Spinal cord (tissue), 10 donors: ENCODE measurements around the gene APOBEC3F. TPM values are rescaled to one million over a fixed set of nuclear protein-coding genes. Genes with fewer than 3 reads are reported as not detected.
"Not testable (repeated sequence)": the region's sequence is repeated elsewhere in the genome, so short reads cannot be mapped to it uniquely, and the experiment has no call there.

Experiments used
- DNase-seq, 6 donors: peaks; one replicate each; pipeline versions ENCODE4 v3.0.0 to v3.0.0-alpha.2; 2013 to 2015; ENCODE audit warnings: low spot score in 6 of 6, low read depth in 4 of 6
- H3K27ac ChIP-seq: one replicate; pipeline ENCODE4 v1.5.1; 2013; ENCODE audit warnings: low read depth, low read length, control low read depth
- H3K27me3 ChIP-seq: one replicate; pipeline ENCODE4 v1.6.1; 2013; ENCODE audit warnings: low read length; ENCODE audit not compliant: control insufficient read depth, insufficient read depth
- H3K36me3 ChIP-seq: one replicate; pipeline ENCODE4 v1.6.1; 2013; ENCODE audit warnings: low read length; ENCODE audit not compliant: control insufficient read depth, insufficient read depth
- H3K4me1 ChIP-seq: one replicate; pipeline ENCODE4 v1.6.1; 2013; ENCODE audit warnings: low read length; ENCODE audit not compliant: control insufficient read depth, insufficient read depth
- H3K4me3 ChIP-seq: one replicate; pipeline ENCODE4 v1.5.1; 2013; ENCODE audit warnings: low read depth, low read length, control low read depth
- H3K9me3 ChIP-seq: one replicate; pipeline ENCODE4 v1.6.1; 2013; ENCODE audit warnings: low read length; ENCODE audit not compliant: control insufficient read depth, insufficient read depth
- WGBS: methylation state at CpG from one replicate; pipeline ENCODE4 v1.1.5; 2013; ENCODE audit warnings: missing lambda C conversion rate; ENCODE audit not compliant: insufficient coverage; 5-methylcytosine and 5-hydroxymethylcytosine counted together
- polyA plus RNA-seq, 2 donors: library from polyadenylated mRNA; unstranded; fragments of 120-200 nt; gene quantifications; one replicate each; pipeline ENCODE4 v1.2.1, GENCODE V29; 2013; ENCODE audit not compliant: insufficient read length in 2 of 2
- total RNA-seq, 2 donors: library from RNA; depleted of rRNA in 1 of 2; stranded (reverse); fragments of 120-200 nt in 1 of 2; fragments of >200 nt in 1 of 2; gene quantifications; one replicate each; pipeline versions ENCODE4 v1.2.3 to v1.2.4, GENCODE V29; 2013 to 2014
- donor health status: healthy.

Gene APOBEC3F
- total and polyA plus RNA-seq, 4 donors: 1.9 to 8.0 (median 3.2) TPM

- Histone ChIP-seq H3K9me3 (peaks cover 1% of the 10 kb centered on the region), H3K4me3 (no peak overlapping the region), H3K27me3 (no peaks in the 10 kb centered on the region), H3K27ac (no peak overlapping the region), H3K36me3 (no peaks in the 10 kb centered on the region), H3K4me1 (peaks cover 10% of the 10 kb centered on the region)
- 82% methylated on average over 1 of the region's 7 CpGs for WGBS
- no peak for DNase-seq
These were observed 1.2 kb downstream of the APOBEC3F start for GRCh38 chr22:39041908-39042307.

GRCh38 chr22:39043063-39043462, 2.4 kb downstream of the APOBEC3F start:
- no CpG with 5 or more reads among the region's 18 CpGs for WGBS
- not testable (repeated sequence) for H3K27me3 ChIP-seq, DNase-seq, H3K9me3 ChIP-seq, H3K27ac ChIP-seq, H3K36me3 ChIP-seq, H3K4me3 ChIP-seq
- H3K4me1 ChIP-seq: peaks cover 10% of the 10 kb centered on the region

DNA sequence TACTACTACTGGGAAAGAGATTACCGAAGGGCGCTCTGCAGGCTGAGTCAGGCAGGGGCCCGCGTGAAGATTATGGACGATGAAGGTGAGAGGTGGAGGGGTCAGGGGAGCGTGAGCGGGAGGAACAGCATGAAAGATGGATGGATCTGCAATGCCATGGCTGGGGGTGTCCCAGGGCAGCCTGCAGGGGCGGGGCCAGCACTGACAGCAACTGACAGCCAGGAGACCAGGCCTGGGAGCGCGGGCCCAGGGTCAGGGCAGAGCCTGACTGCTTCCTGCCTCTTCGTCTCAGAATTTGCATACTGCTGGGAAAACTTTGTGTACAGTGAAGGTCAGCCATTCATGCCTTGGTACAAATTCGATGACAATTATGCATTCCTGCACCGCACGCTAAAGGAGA, 4.5 kb downstream of the APOBEC3F start:
- not testable (repeated sequence) for H3K36me3 ChIP-seq, H3K9me3 ChIP-seq, H3K27ac ChIP-seq, H3K27me3 ChIP-seq, H3K4me3 ChIP-seq, DNase-seq
- 72% methylated on average over 12 of the region's 14 CpGs for WGBS
- peaks cover 10% of the 10 kb centered on the region for H3K4me1 ChIP-seq

DNA sequence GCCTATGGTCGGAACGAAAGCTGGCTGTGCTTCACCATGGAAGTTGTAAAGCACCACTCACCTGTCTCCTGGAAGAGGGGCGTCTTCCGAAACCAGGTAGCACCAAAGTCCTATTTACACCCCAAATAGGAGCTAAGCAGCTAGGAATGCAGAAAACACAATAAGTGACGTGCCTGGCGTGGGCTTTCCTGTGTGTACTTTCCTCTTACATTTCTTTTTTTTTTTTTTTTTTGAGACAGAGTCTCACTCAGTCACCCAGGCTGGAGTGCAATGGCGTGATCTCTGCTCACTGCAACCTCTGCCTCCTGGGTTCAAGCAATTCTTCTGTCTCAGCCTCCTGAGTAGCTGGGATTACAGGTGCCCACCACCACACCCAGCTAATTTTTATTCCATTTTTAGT, 8.8 kb downstream of the APOBEC3F start:
- 80% methylated on average over 7 of the region's 7 CpGs for WGBS
- not testable (repeated sequence) for H3K4me1 ChIP-seq, H3K9me3 ChIP-seq, H3K4me3 ChIP-seq, H3K27ac ChIP-seq, H3K27me3 ChIP-seq, DNase-seq, H3K36me3 ChIP-seq

DNA sequence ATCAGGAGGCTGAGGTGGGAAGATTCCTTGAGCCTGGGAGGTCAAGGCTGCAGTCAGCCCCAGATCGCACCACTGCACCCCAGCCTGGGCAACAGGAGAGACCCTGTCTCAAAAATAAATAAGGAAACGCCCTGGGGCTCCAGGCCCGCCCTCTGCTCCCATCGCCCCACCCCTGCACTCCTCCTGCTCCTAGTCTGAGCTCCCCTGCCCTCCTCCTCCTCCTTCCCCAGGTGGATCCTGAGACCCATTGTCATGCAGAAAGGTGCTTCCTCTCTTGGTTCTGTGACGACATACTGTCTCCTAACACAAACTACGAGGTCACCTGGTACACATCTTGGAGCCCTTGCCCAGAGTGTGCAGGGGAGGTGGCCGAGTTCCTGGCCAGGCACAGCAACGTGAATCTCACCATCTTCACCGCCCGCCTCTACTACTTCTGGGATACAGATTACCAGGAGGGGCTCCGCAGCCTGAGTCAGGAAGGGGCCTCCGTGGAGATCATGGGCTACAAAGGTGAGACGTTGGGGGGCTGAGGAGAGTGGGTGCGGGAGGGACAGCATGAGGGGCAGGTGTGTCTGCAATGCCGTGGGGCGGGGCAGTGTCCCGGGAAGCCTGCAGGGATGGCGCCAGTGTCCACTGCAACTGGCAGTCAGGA, 11.3 kb downstream of the APOBEC3F start:
- H3K36me3 ChIP-seq, H3K4me1 ChIP-seq, H3K9me3 ChIP-seq, H3K27me3 ChIP-seq, DNase-seq, H3K27ac ChIP-seq, H3K4me3 ChIP-seq: not testable (repeated sequence)
- WGBS: 77% methylated on average over 14 of the region's 18 CpGs

- 96% methylated on average over 11 of the region's 11 CpGs for WGBS
These were observed 15.0 kb downstream of the APOBEC3F start for GRCh38 chr22:39055658-39056057.

GRCh38 chr22:39061290-39061689, 20.6 kb downstream of the APOBEC3F start:
- not testable (repeated sequence) for H3K9me3 ChIP-seq, H3K27ac ChIP-seq, H3K4me3 ChIP-seq, DNase-seq, H3K27me3 ChIP-seq, H3K36me3 ChIP-seq, H3K4me1 ChIP-seq
- WGBS: 83% methylated on average over 6 of the region's 6 CpGs

More at GRCh38 chr22:39055658-39056057, 15.0 kb downstream of the APOBEC3F start:
- H3K36me3 ChIP-seq: no peaks in the 10 kb centered on the region
- no peaks in the 10 kb centered on the region for H3K4me1 ChIP-seq
- H3K27me3 ChIP-seq: no peaks in the 10 kb centered on the region
- no peak overlapping the region for H3K4me3 ChIP-seq
- no peaks in the 10 kb centered on the region for H3K9me3 ChIP-seq
- no peak for DNase-seq
- H3K27ac ChIP-seq: no peak overlapping the region

- H3K9me3 ChIP-seq, H3K4me1 ChIP-seq, H3K27me3 ChIP-seq, H3K27ac ChIP-seq, DNase-seq, H3K36me3 ChIP-seq, H3K4me3 ChIP-seq: not testable (repeated sequence)
- 47% methylated on average over 10 of the region's 10 CpGs for WGBS
These were observed 21.3 kb downstream of the APOBEC3F start for GRCh38 chr22:39061951-39062350.

GRCh38 chr22:39063904-39064303, 23.2 kb downstream of the APOBEC3F start:
- not testable (repeated sequence) for H3K27me3 ChIP-seq, H3K36me3 ChIP-seq, H3K9me3 ChIP-seq, H3K4me3 ChIP-seq, DNase-seq, H3K4me1 ChIP-seq, H3K27ac ChIP-seq
- 100% methylated on average over 2 of the region's 8 CpGs for WGBS

GRCh38 chr22:39066442-39067276, 26.0 kb downstream of the APOBEC3F start:
- H3K4me3 ChIP-seq, H3K9me3 ChIP-seq, H3K27me3 ChIP-seq, H3K27ac ChIP-seq, DNase-seq, H3K36me3 ChIP-seq, H3K4me1 ChIP-seq: not testable (repeated sequence)
- 92% methylated on average over 8 of the region's 9 CpGs for WGBS
